H1 (cell line): ENCODE data around the gene CRTAC1. TPM values are rescaled to one million over a fixed set of nuclear protein-coding genes. Genes with fewer than 3 reads are reported as not detected.

Experiments used
- CTCF ChIA-PET: fragments of 300-600 bp; sonication (Branson Sonifier 250); formaldehyde crosslinking; loops from one replicate; lab custom pipeline; 2021; ENCODE audit not compliant: partially characterized antibody; lab: Charles Lee
- POLR2A ChIA-PET: fragments of 300-600 bp; sonication (Branson Sonifier 250); formaldehyde crosslinking; loops from one replicate; lab custom pipeline; 2021; ENCODE audit warnings: inconsistent platforms; ENCODE audit not compliant: partially characterized antibody; lab: Charles Lee
- DNase-seq, 2 experiments: peaks; one replicate each; pipeline versions ENCODE4 v3.0.0 to v3.0.0-alpha.2; 2010 to 2022; ENCODE audit warnings: low spot score in 2 of 2, low read depth in 1 of 2, mixed read lengths in 1 of 2
- FAIRE-seq: peaks from 2 replicates; lab custom pipeline; 2011; peaks lifted over from hg19 to GRCh38; lab: Jason Lieb, UNC
- H2AFZ ChIP-seq: 2 replicates; pipeline ENCODE4 v1.8.1; 2012; ENCODE audit warnings: low read length, inconsistent platforms
- H2AK5ac ChIP-seq: 2 replicates; pipeline ENCODE4 v1.6.1; 2013; ENCODE audit warnings: low read depth, low read length
- H2BK120ac ChIP-seq: replicated peaks from 2 replicates; pipeline ENCODE3; 2013; ENCODE audit warnings: low read depth, low read length, inconsistent platforms
- H2BK12ac ChIP-seq: 2 replicates; pipeline ENCODE4 v1.6.1; 2013; ENCODE audit warnings: low read depth, low read length
- H2BK15ac ChIP-seq: 2 replicates; pipeline ENCODE4 v1.6.1; 2013; ENCODE audit warnings: low read length
- H2BK20ac ChIP-seq: 2 replicates; pipeline ENCODE4 v1.6.1; 2013; ENCODE audit warnings: low read length
- H2BK5ac ChIP-seq: 2 replicates; pipeline ENCODE4 v1.6.1; 2013; ENCODE audit warnings: low read depth, low read length
- H3K14ac ChIP-seq: 2 replicates; pipeline ENCODE4 v1.6.1; 2013; ENCODE audit warnings: inconsistent platforms; ENCODE audit not compliant: insufficient read length
- H3K18ac ChIP-seq: 2 replicates; pipeline ENCODE4 v1.6.1; 2013; ENCODE audit warnings: low read length; ENCODE audit errors: extremely low read depth
- H3K23ac ChIP-seq: 2 replicates; pipeline ENCODE4 v1.6.1; 2013; ENCODE audit warnings: inconsistent platforms; ENCODE audit not compliant: insufficient read length
- H3K23me2 ChIP-seq: 2 replicates; pipeline ENCODE4 v1.6.1; 2013; ENCODE audit warnings: low read depth, low read length
- H3K27ac ChIP-seq: 2 replicates; pipeline ENCODE4 v1.6.1; 2011; ENCODE audit warnings: low read depth, low read length, inconsistent platforms
- H3K27me3 ChIP-seq, 4 experiments: replicated peaks in 1 of 4; 1 replicate in 1 of 4; 2 replicates in 3 of 4; pipeline versions ENCODE4 v1.6.1 to v1.8.1; 2011 to 2013; ENCODE audit warnings: low read length in 3 of 4, mild to moderate bottlenecking in 3 of 4, inconsistent platforms in 2 of 4, mixed read lengths in 2 of 4, moderate library complexity in 1 of 4; ENCODE audit not compliant: control insufficient read depth in 3 of 4, insufficient read depth in 3 of 4; ENCODE audit errors: extremely low read depth in 1 of 4
- H3K36me3 ChIP-seq, 4 experiments: 2 replicates each; pipeline versions ENCODE4 v1.6.1 to v1.8.1; 2011 to 2013; ENCODE audit warnings: mild to moderate bottlenecking in 4 of 4, low read length in 3 of 4, moderate library complexity in 2 of 4, control low read depth in 1 of 4, inconsistent platforms in 1 of 4; ENCODE audit not compliant: insufficient read depth in 4 of 4, control insufficient read depth in 2 of 4
- H3K4ac ChIP-seq: replicated peaks from 2 replicates; pipeline ENCODE3; 2013; ENCODE audit warnings: low read length, low read depth, mixed read lengths, inconsistent platforms; ENCODE audit not compliant: insufficient read length
- H3K4me1 ChIP-seq, 4 experiments: replicated peaks in 1 of 4; 1 replicate in 1 of 4; 2 replicates in 3 of 4; pipeline versions ENCODE4 v1.6.1 to v1.8.1; 2011 to 2013; ENCODE audit warnings: low read length in 3 of 4, inconsistent platforms in 2 of 4, mixed read lengths in 1 of 4; ENCODE audit not compliant: insufficient read depth in 4 of 4, control insufficient read depth in 3 of 4
- H3K4me2 ChIP-seq, 2 experiments: 2 replicates each; pipeline versions ENCODE4 v1.6.1 to v1.8.1; 2011 to 2013; ENCODE audit warnings: low read depth in 2 of 2, low read length in 2 of 2, control low read depth in 1 of 2, inconsistent platforms in 1 of 2, mild to moderate bottlenecking in 1 of 2; ENCODE audit not compliant: insufficient read depth in 1 of 2
- H3K4me3 ChIP-seq, 4 experiments: fragments of 200-600, 300-600 bp in 1 of 4; sonication (generic), shearing (Covaris generic), sonication (Bioruptor Twin) in 1 of 4; 2 replicates each; pipeline versions ENCODE4 v1.5.1 to v1.8.1; 2011 to 2016; ENCODE audit warnings: low read length in 4 of 4, low read depth in 3 of 4, control low read depth in 2 of 4, inconsistent platforms in 2 of 4, mild to moderate bottlenecking in 2 of 4, mixed read lengths in 1 of 4, moderate library complexity in 1 of 4; ENCODE audit not compliant: insufficient read depth in 2 of 4; ENCODE audit errors: extremely low read depth in 1 of 4
- H3K56ac ChIP-seq: replicated peaks from 2 replicates; pipeline ENCODE3; 2013; ENCODE audit warnings: low read depth, mild to moderate bottlenecking, mixed read lengths, low read length, inconsistent platforms; ENCODE audit not compliant: insufficient read length
- H3K79me1 ChIP-seq: 2 replicates; pipeline ENCODE4 v1.6.1; 2013; ENCODE audit warnings: low read depth, low read length, control low read depth
- H3K79me2 ChIP-seq, 2 experiments: 2 replicates each; pipeline versions ENCODE4 v1.6.1 to v1.8.1; 2012 to 2013; ENCODE audit warnings: low read length in 2 of 2, mild to moderate bottlenecking in 2 of 2, inconsistent platforms in 1 of 2; ENCODE audit not compliant: insufficient read depth in 2 of 2, control insufficient read depth in 1 of 2
- H3K9ac ChIP-seq, 4 experiments: replicated peaks in 1 of 4; 1 replicate in 1 of 4; 2 replicates in 3 of 4; pipeline versions ENCODE4 v1.6.1 to v1.8.1; 2011 to 2013; ENCODE audit warnings: low read depth in 3 of 4, low read length in 3 of 4, control low read depth in 2 of 4, mild to moderate bottlenecking in 2 of 4, moderate library complexity in 2 of 4, inconsistent platforms in 1 of 4; ENCODE audit errors: extremely low read depth in 1 of 4
- H3K9me3 ChIP-seq, 2 experiments: 2 replicates each; pipeline versions ENCODE4 v1.6.1 to v1.8.1; 2012 to 2013; ENCODE audit warnings: mild to moderate bottlenecking in 2 of 2, moderate library complexity in 2 of 2, control low read depth in 1 of 2, inconsistent platforms in 1 of 2, low read depth in 1 of 2, low read length in 1 of 2, mixed read lengths in 1 of 2; ENCODE audit not compliant: insufficient read depth in 2 of 2
- H4K20me1 ChIP-seq, 2 experiments: replicated peaks in 1 of 2; 2 replicates each; pipeline versions ENCODE3 to v1.8.1; 2011 to 2013; ENCODE audit warnings: inconsistent platforms in 2 of 2, low read length in 2 of 2, mild to moderate bottlenecking in 1 of 2; ENCODE audit not compliant: insufficient read depth in 2 of 2, control insufficient read depth in 1 of 2
- H4K5ac ChIP-seq: 2 replicates; pipeline ENCODE4 v1.6.1; 2013; ENCODE audit warnings: low read length, low read depth, mixed read lengths, inconsistent platforms; ENCODE audit not compliant: insufficient read length
- H4K8ac ChIP-seq: 2 replicates; pipeline ENCODE4 v1.8.0; 2013; ENCODE audit warnings: mild to moderate bottlenecking, moderate library complexity, low read length, inconsistent platforms; ENCODE audit not compliant: insufficient read depth; ENCODE audit errors: extremely low read depth
- H4K91ac ChIP-seq: replicated peaks from 2 replicates; pipeline ENCODE3; 2013; ENCODE audit warnings: low read length, mixed read lengths, inconsistent platforms; ENCODE audit not compliant: insufficient read length
- EZH2 ChIP-seq: fragments of 200-600 bp; sonication (generic); IDR thresholded peaks from 2 replicates; pipeline ENCODE4 v1.7.1; 2012; ENCODE audit warnings: low read depth, mild to moderate bottlenecking, moderate library complexity, low read length, inconsistent platforms; ENCODE audit not compliant: severe bottlenecking
- FOSL1 ChIP-seq: IDR thresholded peaks from 2 replicates; pipeline ENCODE4 v1.6.1; 2011; ENCODE audit warnings: mild to moderate bottlenecking, low read depth, low read length, moderate library complexity; ENCODE audit not compliant: insufficient read depth
- HDAC2 ChIP-seq, 2 experiments: fragments of 300-600 bp in 1 of 2; sonication (generic) in 1 of 2; IDR thresholded peaks; 2 replicates each; pipeline ENCODE4 v1.6.1; 2011 to 2012; ENCODE audit warnings: low read depth in 2 of 2, low read length in 2 of 2, mild to moderate bottlenecking in 2 of 2, moderate library complexity in 2 of 2, borderline replicate concordance in 1 of 2, inconsistent platforms in 1 of 2
- POU5F1 ChIP-seq: IDR thresholded peaks from 2 replicates; pipeline ENCODE4 v1.6.1; 2011; ENCODE audit warnings: low read depth, mild to moderate bottlenecking, low read length, moderate library complexity
- RXRA ChIP-seq: IDR thresholded peaks from 2 replicates; pipeline ENCODE4 v1.6.1; 2011; ENCODE audit warnings: low read depth, mild to moderate bottlenecking, low read length, moderate library complexity; ENCODE audit not compliant: insufficient read depth
- SIRT6 ChIP-seq: IDR thresholded peaks from one replicate; pipeline ENCODE4 v1.7.1; 2012; ENCODE audit warnings: low read length, inconsistent platforms
- SIX5 ChIP-seq: IDR thresholded peaks from 2 replicates; pipeline ENCODE4 v1.6.1; 2011; ENCODE audit warnings: mild to moderate bottlenecking, low read depth, low read length
- WGBS, 2 experiments: shearing (Covaris generic) in 1 of 2; methylation state at CpG; one replicate each; pipeline versions ENCODE4 v1.1.6 to v1.1.7; 2013 to 2015; ENCODE audit warnings: low lambda C conversion rate in 2 of 2, mixed read lengths in 2 of 2, inconsistent platforms in 1 of 2, low coverage in 1 of 2, missing lambda C conversion rate in 1 of 2; ENCODE audit not compliant: insufficient replicate concordance in 2 of 2, insufficient coverage in 1 of 2, insufficient read length in 1 of 2; ENCODE audit errors: extremely low coverage in 1 of 2, missing lambda C conversion rate in 1 of 2; 5-methylcytosine and 5-hydroxymethylcytosine counted together
- polyA plus RNA-seq, 7 experiments: library from polyadenylated mRNA; depleted of rRNA in 3 of 7; stranded (reverse) in 5 of 7; unstranded in 2 of 7; fragments of >200 nt in 5 of 7; fragments of 200-250 nt in 2 of 7; gene quantifications; 1 replicate in 5 of 7; 2 replicates in 1 of 7; 4 replicates in 1 of 7; pipeline versions ENCODE4 v1.2.1 to v1.2.3, GENCODE V29; 2011 to 2013; ENCODE audit warnings: missing spikeins in 2 of 7, mixed read lengths in 2 of 7
- total RNA-seq: library from RNA; stranded (reverse); fragmentation: NEBNext Ultra II Directional; extraction: Animal tissue kit (Norgen Biotek cat#: 25700); gene quantifications from 2 replicates; pipeline ENCODE4 v1.2.1, GENCODE V29; 2021
- TF ChIP-seq, protein P1 (sequence below): IDR thresholded peaks from 2 replicates; pipeline ENCODE4 v1.6.1; 2012; ENCODE audit warnings: inconsistent platforms
- TF ChIP-seq, protein P2 (sequence below), 3 experiments: IDR thresholded peaks; 1 replicate in 2 of 3; 2 replicates in 1 of 3; pipeline versions ENCODE4 v1.5.1 to v1.6.1; 2011; ENCODE audit warnings: low read length in 3 of 3, mild to moderate bottlenecking in 3 of 3, inconsistent platforms in 2 of 3, low read depth in 1 of 3, moderate library complexity in 1 of 3; ENCODE audit not compliant: insufficient read depth in 1 of 3; ENCODE audit errors: control extremely low read depth in 1 of 3

CRTAC1 gene
- total and polyA plus RNA-seq, 2 of the 8 experiments (the other 6 are each of a cell fraction or from before 2014, with no cell fraction given) = 0.91 to 1.2 TPM

DNA sequence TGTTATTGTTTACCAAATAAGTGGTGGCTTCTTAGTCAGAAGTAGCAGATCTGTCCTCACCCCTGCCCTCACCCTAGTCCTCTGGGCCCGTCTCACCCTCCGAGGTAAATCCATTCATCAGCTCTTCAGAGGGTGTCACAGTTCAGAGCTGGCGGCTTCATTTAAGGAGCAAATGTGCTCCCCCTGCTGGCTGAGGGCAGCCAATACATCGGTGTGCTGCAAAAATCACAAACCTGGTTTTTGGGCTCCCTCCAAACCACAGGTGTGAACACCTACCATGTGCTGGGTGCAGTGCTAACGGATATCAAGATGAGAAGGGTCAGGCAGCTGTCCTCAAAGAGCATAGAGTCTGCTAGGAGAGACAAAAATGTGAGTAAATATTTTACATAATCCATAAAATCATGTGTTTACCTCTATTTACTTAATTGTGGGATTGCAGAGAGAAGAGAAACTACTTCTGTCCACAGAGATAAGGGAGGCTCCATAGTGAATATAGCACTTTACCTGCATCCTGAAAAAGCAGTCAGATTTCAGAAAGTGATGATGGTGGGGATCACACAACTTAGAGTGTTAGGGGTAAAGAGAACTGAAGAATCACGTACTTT, 15.5 kb upstream of the CRTAC1 start:
- no peak overlapping the region for H3K4me3 ChIP-seq
- no peaks in the 10 kb centered on the region for H3K4me1 ChIP-seq
- no peaks in the 10 kb centered on the region for H3K79me1 ChIP-seq
- H2AFZ ChIP-seq = no peak overlapping the region
- H2BK20ac ChIP-seq = no peak overlapping the region
- no peak overlapping the region for H3K27ac ChIP-seq
- no peaks in the 10 kb centered on the region for H3K9me3 ChIP-seq
- no peak overlapping the region for H3K23ac ChIP-seq
- H2AK5ac ChIP-seq = no peak overlapping the region
- ChIA-PET POLR2A (no interaction called here), CTCF (interaction anchor here (0.7 to 19.6 kb wide), 46 partner anchors 9 to 347 kb away, joined by 3 to 318 read pairs (median 4); partner anchors contain the start of genes CRTAC1 and SFRP5)
- no peak overlapping the region for H3K56ac ChIP-seq
- no peak overlapping the region for H3K9ac ChIP-seq
- H3K36me3 ChIP-seq = no peaks in the 10 kb centered on the region
- H3K4me2 ChIP-seq = no peak overlapping the region
- H4K8ac ChIP-seq = no peak overlapping the region
- H4K91ac ChIP-seq = no peak overlapping the region
- H2BK120ac ChIP-seq = no peak overlapping the region
- H4K5ac ChIP-seq = no peak overlapping the region
- no peaks in the 10 kb centered on the region for H3K23me2 ChIP-seq
- H3K18ac ChIP-seq = no peak overlapping the region
- no peak overlapping the region for H3K14ac ChIP-seq
- no peak overlapping the region for H2BK12ac ChIP-seq
- 23% methylated on average over 6 of the region's 6 CpGs; no CpG with 5 or more reads in 1 of the 2 experiments for WGBS, 2 experiments
- no peaks in the 10 kb centered on the region for H3K79me2 ChIP-seq
- no peak overlapping the region for H2BK15ac ChIP-seq
- no peak overlapping the region for H2BK5ac ChIP-seq
- no peaks in the 10 kb centered on the region for H4K20me1 ChIP-seq
- H3K27me3 ChIP-seq = peaks cover 0 to 12% (median 6%) of the 10 kb centered on the region in 4 experiments; a peak in 4 of 7 replicates
- FAIRE-seq = peak; percentile 90
- DNase-seq = peak; percentile 49 to 79
- no peak overlapping the region for H3K4ac ChIP-seq
- no peak for TF ChIP-seq POU5F1
- no peak for TF ChIP-seq EZH2
- TF ChIP-seq, protein P1, sequence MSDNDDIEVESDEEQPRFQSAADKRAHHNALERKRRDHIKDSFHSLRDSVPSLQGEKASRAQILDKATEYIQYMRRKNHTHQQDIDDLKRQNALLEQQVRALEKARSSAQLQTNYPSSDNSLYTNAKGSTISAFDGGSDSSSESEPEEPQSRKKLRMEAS = peak; percentile 96
- TF ChIP-seq HDAC2 (IDR thresholded peaks at IDR 0.05; ENCODE audit: borderline replicate concordance in 1 of 2, low read depth in 2 of 2, low read length in 2 of 2) = no peak
- TF ChIP-seq, protein P2, sequence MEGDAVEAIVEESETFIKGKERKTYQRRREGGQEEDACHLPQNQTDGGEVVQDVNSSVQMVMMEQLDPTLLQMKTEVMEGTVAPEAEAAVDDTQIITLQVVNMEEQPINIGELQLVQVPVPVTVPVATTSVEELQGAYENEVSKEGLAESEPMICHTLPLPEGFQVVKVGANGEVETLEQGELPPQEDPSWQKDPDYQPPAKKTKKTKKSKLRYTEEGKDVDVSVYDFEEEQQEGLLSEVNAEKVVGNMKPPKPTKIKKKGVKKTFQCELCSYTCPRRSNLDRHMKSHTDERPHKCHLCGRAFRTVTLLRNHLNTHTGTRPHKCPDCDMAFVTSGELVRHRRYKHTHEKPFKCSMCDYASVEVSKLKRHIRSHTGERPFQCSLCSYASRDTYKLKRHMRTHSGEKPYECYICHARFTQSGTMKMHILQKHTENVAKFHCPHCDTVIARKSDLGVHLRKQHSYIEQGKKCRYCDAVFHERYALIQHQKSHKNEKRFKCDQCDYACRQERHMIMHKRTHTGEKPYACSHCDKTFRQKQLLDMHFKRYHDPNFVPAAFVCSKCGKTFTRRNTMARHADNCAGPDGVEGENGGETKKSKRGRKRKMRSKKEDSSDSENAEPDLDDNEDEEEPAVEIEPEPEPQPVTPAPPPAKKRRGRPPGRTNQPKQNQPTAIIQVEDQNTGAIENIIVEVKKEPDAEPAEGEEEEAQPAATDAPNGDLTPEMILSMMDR (IDR thresholded peaks at IDR 0.05; ENCODE audit: control extremely low read depth in 1 of 3, insufficient read depth in 1 of 3, low read depth in 1 of 3, low read length in 3 of 3) = peak; percentile 68 to 88 (median 73)
- no peak for TF ChIP-seq SIX5
- TF ChIP-seq SIRT6 = no peak
- no peak for TF ChIP-seq FOSL1
- TF ChIP-seq RXRA = no peak
